Measurements from ENCODE around the gene EIF3B.

Gene EIF3B

DNA sequence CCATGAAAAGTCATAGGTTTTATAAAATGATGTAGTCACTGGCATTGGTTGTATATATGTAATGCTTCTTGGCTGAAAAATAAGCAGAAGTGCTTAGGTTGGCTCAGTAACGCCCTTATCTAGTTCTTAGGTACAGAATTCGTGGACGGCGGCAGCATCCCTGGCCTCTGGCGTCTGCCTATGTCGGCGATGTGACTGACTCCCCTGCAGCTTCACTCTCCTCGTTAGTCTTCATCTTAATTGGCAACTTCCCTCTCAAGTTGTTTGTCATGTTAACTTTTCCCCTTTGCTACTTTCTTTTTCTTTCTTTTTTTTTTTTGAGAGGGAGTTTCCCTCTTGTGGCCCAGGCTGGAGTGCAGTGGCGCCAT, 67.3 kb downstream of the EIF3B start:
- H3K27ac ChIP-seq (ENCODE audit: poor library complexity, severe bottlenecking): no peak overlapping the region
- TF ChIP-seq, protein P1, sequence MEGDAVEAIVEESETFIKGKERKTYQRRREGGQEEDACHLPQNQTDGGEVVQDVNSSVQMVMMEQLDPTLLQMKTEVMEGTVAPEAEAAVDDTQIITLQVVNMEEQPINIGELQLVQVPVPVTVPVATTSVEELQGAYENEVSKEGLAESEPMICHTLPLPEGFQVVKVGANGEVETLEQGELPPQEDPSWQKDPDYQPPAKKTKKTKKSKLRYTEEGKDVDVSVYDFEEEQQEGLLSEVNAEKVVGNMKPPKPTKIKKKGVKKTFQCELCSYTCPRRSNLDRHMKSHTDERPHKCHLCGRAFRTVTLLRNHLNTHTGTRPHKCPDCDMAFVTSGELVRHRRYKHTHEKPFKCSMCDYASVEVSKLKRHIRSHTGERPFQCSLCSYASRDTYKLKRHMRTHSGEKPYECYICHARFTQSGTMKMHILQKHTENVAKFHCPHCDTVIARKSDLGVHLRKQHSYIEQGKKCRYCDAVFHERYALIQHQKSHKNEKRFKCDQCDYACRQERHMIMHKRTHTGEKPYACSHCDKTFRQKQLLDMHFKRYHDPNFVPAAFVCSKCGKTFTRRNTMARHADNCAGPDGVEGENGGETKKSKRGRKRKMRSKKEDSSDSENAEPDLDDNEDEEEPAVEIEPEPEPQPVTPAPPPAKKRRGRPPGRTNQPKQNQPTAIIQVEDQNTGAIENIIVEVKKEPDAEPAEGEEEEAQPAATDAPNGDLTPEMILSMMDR (IDR thresholded peaks at IDR 0.05; ENCODE audit: poor library complexity, severe bottlenecking): no peak
- H3K36me3 ChIP-seq (ENCODE audit: low read depth): no peaks in the 10 kb centered on the region
- H3K4me3 ChIP-seq (ENCODE audit: severe bottlenecking): no peak overlapping the region
- H3K27me3 ChIP-seq (ENCODE audit: insufficient read depth, poor library complexity, severe bottlenecking): no peaks in the 10 kb centered on the region
- ATAC-seq (ENCODE audit: low read depth) (no peak), DNase-seq (ENCODE audit: low spot score) (no peak)
- no peaks in the 10 kb centered on the region for H3K9me3 ChIP-seq (ENCODE audit: severe bottlenecking)
- H3K4me1 ChIP-seq (ENCODE audit: insufficient read depth, poor library complexity, severe bottlenecking): no peaks in the 10 kb centered on the region

GRCh38 chr7:2425749-2426148, 71.1 kb downstream of the EIF3B start:
- TF ChIP-seq, protein P1 (IDR thresholded peaks at IDR 0.05; ENCODE audit: poor library complexity, severe bottlenecking): no peak
- no peak overlapping the region for H3K27ac ChIP-seq (ENCODE audit: poor library complexity, severe bottlenecking)
- no peaks in the 10 kb centered on the region for H3K4me1 ChIP-seq (ENCODE audit: insufficient read depth, poor library complexity, severe bottlenecking)
- ATAC-seq (ENCODE audit: low read depth) (no peak), DNase-seq (ENCODE audit: low spot score) (no peak)
- no peaks in the 10 kb centered on the region for H3K36me3 ChIP-seq (ENCODE audit: low read depth)
- peaks cover under 1% of the 10 kb centered on the region for H3K9me3 ChIP-seq (ENCODE audit: severe bottlenecking)
- H3K27me3 ChIP-seq (ENCODE audit: insufficient read depth, poor library complexity, severe bottlenecking): no peaks in the 10 kb centered on the region
- H3K4me3 ChIP-seq (ENCODE audit: severe bottlenecking): no peak overlapping the region

Measured in RWPE2 (cell line).